Loucy (cell line): ENCODE measurements around the gene GFM1.

Source experiments
- H2AFZ ChIP-seq: fragments of 200-600 bp; sonication (generic); 2 replicates; pipeline ENCODE4 v1.6.0; 2016; ENCODE audit warnings: antibody characterized with exemption, mild to moderate bottlenecking, low read length, moderate library complexity
- H3F3A ChIP-seq: fragments of 200-600 bp; 2 replicates; pipeline ENCODE4 v1.6.0; 2016; ENCODE audit warnings: antibody characterized with exemption, low read depth, mild to moderate bottlenecking
- H3K27me3 ChIP-seq: fragments of 200-600 bp; sonication (generic); 2 replicates; pipeline ENCODE4 v1.6.1; 2014; ENCODE audit warnings: low read length, mild to moderate bottlenecking; ENCODE audit not compliant: insufficient read depth, poor library complexity, severe bottlenecking
- H3K36me3 ChIP-seq: fragments of 200-600 bp; sonication (generic); 2 replicates; pipeline ENCODE4 v1.6.1; 2016; ENCODE audit warnings: low read length; ENCODE audit not compliant: insufficient read depth
- H3K4me1 ChIP-seq: fragments of 200-600 bp; sonication (generic); 2 replicates; pipeline ENCODE4 v1.5.1; 2014; ENCODE audit warnings: low read length, mild to moderate bottlenecking; ENCODE audit not compliant: insufficient read depth, poor library complexity, severe bottlenecking
- H3K4me2 ChIP-seq: fragments of 200-600 bp; sonication (generic); 2 replicates; pipeline ENCODE4 v1.6.0; 2014; ENCODE audit warnings: antibody characterized with exemption, low read length, low read depth, mild to moderate bottlenecking; ENCODE audit not compliant: poor library complexity, severe bottlenecking
- H3K4me3 ChIP-seq: fragments of 200-600 bp; sonication (generic); 2 replicates; pipeline ENCODE4 v1.5.1; 2014; ENCODE audit warnings: low read length, mild to moderate bottlenecking, mixed read lengths; ENCODE audit not compliant: poor library complexity, severe bottlenecking
- H3K79me2 ChIP-seq: fragments of 200-600 bp; sonication (generic); 2 replicates; pipeline ENCODE4 v1.6.1; 2014; ENCODE audit warnings: low read length; ENCODE audit not compliant: insufficient read depth
- H3K9ac ChIP-seq: fragments of 200-600 bp; sonication (generic); 2 replicates; pipeline ENCODE4 v1.6.0; 2014; ENCODE audit warnings: mild to moderate bottlenecking, low read depth, low read length, moderate library complexity; ENCODE audit not compliant: poor library complexity, severe bottlenecking
- H3K9me2 ChIP-seq: fragments of 200-600 bp; sonication (generic); replicated peaks from 2 replicates; pipeline ENCODE4 v1.6.1; 2016; ENCODE audit warnings: low read depth, low read length, mixed read lengths
- H3K9me3 ChIP-seq: fragments of 200-600 bp; sonication (generic); 2 replicates; pipeline ENCODE4 v1.6.1; 2014; ENCODE audit warnings: mild to moderate bottlenecking, antibody characterized with exemption, low read length, low read depth; ENCODE audit not compliant: insufficient read depth
- H4K20me1 ChIP-seq: fragments of 200-600 bp; sonication (generic); 2 replicates; pipeline ENCODE4 v1.6.0; 2014; ENCODE audit warnings: antibody characterized with exemption, low read length, mild to moderate bottlenecking; ENCODE audit not compliant: insufficient read depth, poor library complexity, severe bottlenecking
- CTCF ChIP-seq: fragments of 200-600 bp; sonication (generic); conservative IDR thresholded peaks from 2 replicates; pipeline ENCODE4 v1.5.1; 2014; ENCODE audit warnings: mild to moderate bottlenecking, antibody characterized with exemption, low read length
- EZH2phosphoT487 ChIP-seq: fragments of 200-600 bp; IDR thresholded peaks from 2 replicates; pipeline ENCODE4 v1.6.1; 2018; ENCODE audit warnings: antibody characterized with exemption, mild to moderate bottlenecking, moderate library complexity, borderline replicate concordance

The GFM1 gene

GRCh38 chr3:158663246-158663645 lies 18.9 kb downstream of the GFM1 start:
- no peaks in the 10 kb centered on the region for H3K9me3 ChIP-seq
- no peak overlapping the region for H2AFZ ChIP-seq
- H3K36me3 ChIP-seq = peaks cover 77% of the 10 kb centered on the region
- H3K79me2 ChIP-seq = no peaks in the 10 kb centered on the region
- no peaks in the 10 kb centered on the region for H3K4me1 ChIP-seq
- H3F3A ChIP-seq = no peaks in the 10 kb centered on the region
- H3K9me2 ChIP-seq = no peaks in the 10 kb centered on the region
- H3K27me3 ChIP-seq = no peaks in the 10 kb centered on the region
- H3K4me2 ChIP-seq = no peak overlapping the region
- H4K20me1 ChIP-seq = no peaks in the 10 kb centered on the region
- no peak for TF ChIP-seq EZH2phosphoT487
- TF ChIP-seq CTCF = no peak
- no peak overlapping the region for H3K4me3 ChIP-seq
- no peak overlapping the region for H3K9ac ChIP-seq

- TF ChIP-seq EZH2phosphoT487 = no peak
- TF ChIP-seq CTCF = no peak
- Histone ChIP-seq H3K4me2 (no peak overlapping the region), H3K27me3 (no peaks in the 10 kb centered on the region), H2AFZ (no peak overlapping the region), H3K36me3 (peaks cover 75% of the 10 kb centered on the region), H3K9me3 (no peaks in the 10 kb centered on the region), H3F3A (no peaks in the 10 kb centered on the region), H3K9me2 (no peaks in the 10 kb centered on the region), H3K79me2 (no peaks in the 10 kb centered on the region), H3K9ac (no peak overlapping the region), H4K20me1 (no peaks in the 10 kb centered on the region), H3K4me1 (no peaks in the 10 kb centered on the region), H3K4me3 (no peak overlapping the region)
Measured at GRCh38 chr3:158663832-158664231, 19.5 kb downstream of the GFM1 start.

- Histone ChIP-seq H3K9me2 (no peaks in the 10 kb centered on the region), H3K36me3 (peaks cover 57% of the 10 kb centered on the region), H4K20me1 (no peaks in the 10 kb centered on the region), H3F3A (no peaks in the 10 kb centered on the region), H3K27me3 (no peaks in the 10 kb centered on the region), H3K4me3 (no peak overlapping the region), H3K4me1 (peaks cover 8% of the 10 kb centered on the region), H3K79me2 (0 out of 2 replicates have a peak, but pooled peaks cover 8% of the 10 kb centered on the region), H3K9ac (no peak overlapping the region), H3K9me3 (no peaks in the 10 kb centered on the region), H2AFZ (no peak overlapping the region), H3K4me2 (no peak overlapping the region)
- no peak for TF ChIP-seq EZH2phosphoT487
- TF ChIP-seq CTCF = no peak
Measured at GRCh38 chr3:158666416-158666815, 22.1 kb downstream of the GFM1 start.
